HG03159 (cell line): ENCODE results near the gene ETS1.

Experiments
- ATAC-seq: cut with Tn5 transposase; IDR thresholded peaks from one replicate; pipeline ENCODE4 v1.9.1; 2021; ENCODE audit warnings: mild to moderate bottlenecking, moderate library complexity; ENCODE audit not compliant: unreplicated experiment

ETS1 gene

DNA sequence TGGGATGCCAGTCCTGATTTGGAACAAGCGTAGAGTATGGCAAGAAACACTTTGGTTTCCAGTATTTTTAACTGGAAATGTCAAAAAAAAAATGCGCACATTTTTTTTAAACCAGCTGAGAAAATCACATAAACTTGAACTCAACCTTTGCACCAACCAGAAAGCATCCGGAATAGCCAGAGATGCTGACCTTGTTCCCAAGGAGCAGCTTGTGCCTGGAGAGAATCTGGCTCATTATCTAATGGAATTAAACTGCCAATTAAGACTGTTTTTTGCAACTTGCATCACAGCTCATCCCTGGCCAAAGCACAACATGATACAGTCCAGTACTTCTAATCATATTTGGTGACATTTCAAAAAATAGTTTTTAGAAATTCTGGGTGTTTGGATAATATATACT is 8.4 kb upstream of the ETS1 start:
- ATAC-seq = no peak

DNA sequence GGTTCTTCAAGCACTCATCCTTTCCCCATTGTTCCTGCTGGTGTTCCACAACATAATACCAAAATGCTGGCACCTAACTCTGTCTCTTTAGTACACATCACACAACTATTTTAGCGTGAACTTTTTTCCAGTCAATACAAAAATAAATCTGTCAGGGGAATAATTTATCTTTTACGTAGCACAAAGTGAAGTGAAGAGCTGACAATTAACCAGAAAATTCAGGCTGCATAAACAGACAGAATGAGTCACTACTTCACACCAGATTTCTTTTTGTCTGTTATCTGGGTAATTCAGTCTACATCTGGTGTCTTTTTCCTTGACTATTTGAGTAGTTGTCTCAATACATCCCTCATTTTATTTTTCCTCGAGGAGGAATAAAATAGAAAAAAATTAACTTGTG is 7.9 kb upstream of the ETS1 start:
- no peak for ATAC-seq

DNA sequence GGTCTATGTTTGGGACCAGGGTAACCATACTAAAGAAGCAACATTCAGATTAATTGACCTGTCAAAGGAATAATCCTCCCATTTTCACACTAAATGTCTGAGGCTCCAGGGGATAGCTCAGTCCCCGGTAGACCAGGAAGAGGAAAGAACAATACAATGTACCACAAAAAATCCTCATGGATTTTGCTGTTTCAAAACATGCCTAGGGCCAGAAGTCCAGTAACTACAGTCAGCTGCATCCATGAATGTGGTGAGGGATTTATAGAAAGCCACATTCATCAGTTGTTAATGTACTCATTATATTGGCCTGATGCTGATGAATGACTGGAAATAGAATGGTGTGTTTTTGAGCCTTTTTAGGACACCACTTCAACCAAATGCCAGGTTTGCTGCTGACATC is 6.9 kb upstream of the ETS1 start:
- no peak for ATAC-seq

- ATAC-seq = no peak
Observed at GRCh38 chr11:128593281-128593680, 5.9 kb upstream of the ETS1 start.

DNA sequence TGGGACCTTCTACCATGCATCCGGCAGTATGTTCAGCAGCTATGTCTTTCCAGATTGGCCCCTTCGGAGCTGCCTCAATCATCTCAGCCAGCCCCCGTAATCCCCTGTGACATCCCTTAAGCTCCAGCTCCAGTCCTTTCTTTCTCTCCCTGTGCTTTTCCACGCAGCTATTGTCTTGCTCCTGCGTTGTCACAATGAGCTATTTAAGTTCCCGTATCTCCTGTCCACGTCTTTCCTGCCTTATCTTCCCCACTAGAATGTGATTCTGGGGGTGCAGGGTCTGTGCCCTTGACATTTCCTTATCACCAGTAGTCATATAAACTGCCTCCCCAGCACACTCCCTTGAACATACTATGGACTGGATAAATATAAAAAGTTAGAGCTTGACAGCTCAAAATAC is 5.1 kb upstream of the ETS1 start:
- no peak for ATAC-seq

DNA sequence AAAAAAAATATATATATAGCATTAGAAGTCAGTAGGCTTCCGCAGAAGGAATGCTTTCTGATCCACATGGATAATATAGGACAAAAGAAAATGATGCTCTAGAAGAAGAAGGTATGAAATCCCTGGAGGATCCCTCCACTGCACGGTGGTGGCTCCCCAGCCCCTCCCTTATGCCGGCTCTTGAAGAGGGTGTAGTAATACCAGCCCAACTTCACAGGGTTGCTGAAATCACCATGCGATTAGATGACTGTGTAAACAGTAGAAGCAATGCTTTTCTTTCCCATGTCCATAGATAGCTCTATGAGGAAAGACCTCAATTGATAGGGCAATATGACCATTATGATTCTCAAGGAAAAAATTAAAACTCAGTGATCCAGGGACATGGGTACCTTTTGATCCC is 3.2 kb upstream of the ETS1 start:
- no peak for ATAC-seq

GRCh38 chr11:128589998-128590397 is 2.6 kb upstream of the ETS1 start:
- no peak for ATAC-seq

GRCh38 chr11:128588093-128588492 is 735 bp upstream of the ETS1 start:
- no peak for ATAC-seq

- ATAC-seq = no peak
Observed at GRCh38 chr11:128586689-128587088, 669 bp downstream of the ETS1 start.

DNA sequence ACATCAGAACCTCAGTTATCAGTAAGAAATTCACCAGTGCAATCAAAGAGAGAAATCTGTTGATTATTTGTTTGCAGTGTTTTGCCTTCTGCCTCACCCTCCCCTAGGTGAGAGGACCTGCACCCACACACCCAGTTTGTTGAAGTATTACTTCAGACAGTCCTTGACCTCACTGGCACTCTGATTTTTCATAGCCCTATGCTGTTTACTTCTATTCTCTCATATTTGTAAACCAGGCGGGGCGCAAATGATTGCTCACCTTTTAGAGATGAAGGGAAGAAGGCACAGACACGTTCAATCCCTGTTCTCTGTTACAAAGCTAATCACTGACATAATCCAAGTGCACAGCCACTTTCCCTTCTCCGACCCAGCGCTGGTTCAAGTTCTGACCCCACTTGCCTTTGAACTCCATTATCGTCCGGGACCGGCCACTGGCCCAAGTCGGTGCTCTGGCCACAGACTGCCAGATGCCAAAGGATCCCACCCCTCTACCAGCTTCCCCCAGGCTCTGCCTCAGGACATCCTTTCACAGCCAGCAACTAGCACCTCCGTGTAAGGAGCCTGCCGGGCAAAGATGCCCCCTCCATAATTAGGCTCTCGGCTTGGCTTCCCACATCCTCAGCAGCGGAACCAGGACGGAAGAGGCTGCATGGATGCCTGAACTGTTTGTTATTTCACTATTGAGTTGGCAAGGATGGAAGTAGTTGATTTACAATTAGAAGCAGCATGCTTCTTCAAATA is 1.7 kb downstream of the ETS1 start:
- ATAC-seq = no peak

DNA sequence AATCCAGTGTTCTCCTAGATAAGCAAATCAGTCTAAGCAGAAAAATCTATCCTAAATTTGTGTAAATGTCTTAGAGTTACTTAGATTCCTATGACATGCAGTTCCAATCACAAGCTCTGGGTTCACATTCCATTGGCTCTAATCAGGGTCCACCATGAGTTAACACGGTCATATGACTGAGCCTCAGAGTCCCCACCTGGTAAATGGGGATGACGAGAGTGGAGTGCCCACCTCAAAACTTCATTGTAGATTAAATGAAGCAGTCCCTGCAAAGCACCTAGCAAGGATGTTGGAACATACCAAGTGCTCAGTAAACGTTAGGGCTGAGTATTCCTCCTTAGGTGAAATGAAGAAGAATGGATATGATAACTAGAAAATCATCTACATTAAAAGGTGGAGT is 3.1 kb downstream of the ETS1 start:
- ATAC-seq = no peak

DNA sequence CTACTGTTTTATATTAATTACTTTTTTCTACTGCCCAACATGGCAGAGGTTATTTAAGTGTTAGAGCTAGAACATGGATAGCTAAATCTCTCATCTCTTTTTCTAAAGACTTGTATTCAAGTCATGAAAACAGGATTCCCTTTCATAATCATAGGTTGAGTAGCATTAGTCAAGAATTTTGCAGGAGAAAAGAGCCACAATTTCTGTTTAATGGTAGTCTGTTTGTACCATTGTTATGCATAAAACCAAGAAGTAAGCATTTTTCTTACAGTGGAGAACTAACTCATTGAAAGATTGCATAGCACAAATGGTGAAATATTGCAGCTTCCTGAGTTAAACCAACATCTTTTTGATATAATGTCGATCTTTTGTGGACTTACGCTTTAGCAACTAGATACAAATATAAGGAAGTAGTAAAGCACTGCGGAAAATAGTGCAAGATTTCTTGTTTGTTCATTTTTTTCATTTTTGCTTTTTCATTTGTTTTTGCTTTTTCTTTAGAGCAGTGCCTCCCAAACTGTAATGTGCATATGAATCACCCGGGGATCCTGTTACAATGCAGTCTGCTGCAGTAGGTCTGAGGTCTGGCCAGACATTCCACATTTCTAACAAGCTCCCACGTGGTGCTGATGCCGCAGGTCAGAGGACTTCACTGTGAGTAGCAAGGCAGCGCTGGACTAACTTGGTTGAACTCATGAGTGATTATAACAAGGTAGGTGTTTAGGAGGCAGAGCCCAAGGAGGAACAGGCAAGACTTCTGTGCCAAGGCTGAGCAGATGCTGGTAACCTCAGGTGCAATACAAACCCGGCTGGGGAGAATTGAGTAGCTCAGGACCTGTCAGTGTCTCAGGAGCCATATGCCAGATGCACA is 4.6 kb downstream of the ETS1 start:
- no peak for ATAC-seq

GRCh38 chr11:128581561-128582272 is 5.6 kb downstream of the ETS1 start:
- ATAC-seq = no peak

DNA sequence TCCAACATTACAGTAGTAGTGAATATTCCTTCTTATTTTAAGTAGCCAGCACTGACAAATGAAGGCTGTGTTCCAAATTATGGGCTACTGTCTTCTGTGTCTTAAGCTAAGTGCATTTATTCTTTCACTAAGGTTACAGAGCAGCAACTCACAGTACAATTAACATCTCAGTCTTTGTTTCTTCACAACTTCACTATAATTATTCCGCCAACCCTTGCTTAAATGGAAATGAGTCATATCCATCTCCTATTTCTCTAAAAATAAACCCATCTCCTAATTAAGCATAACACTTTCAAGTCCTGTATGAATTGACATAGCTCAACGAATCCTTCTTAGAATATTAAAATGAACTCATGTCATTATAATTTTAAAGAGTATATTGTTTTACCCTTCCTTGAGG is 6.7 kb downstream of the ETS1 start:
- no peak for ATAC-seq

DNA sequence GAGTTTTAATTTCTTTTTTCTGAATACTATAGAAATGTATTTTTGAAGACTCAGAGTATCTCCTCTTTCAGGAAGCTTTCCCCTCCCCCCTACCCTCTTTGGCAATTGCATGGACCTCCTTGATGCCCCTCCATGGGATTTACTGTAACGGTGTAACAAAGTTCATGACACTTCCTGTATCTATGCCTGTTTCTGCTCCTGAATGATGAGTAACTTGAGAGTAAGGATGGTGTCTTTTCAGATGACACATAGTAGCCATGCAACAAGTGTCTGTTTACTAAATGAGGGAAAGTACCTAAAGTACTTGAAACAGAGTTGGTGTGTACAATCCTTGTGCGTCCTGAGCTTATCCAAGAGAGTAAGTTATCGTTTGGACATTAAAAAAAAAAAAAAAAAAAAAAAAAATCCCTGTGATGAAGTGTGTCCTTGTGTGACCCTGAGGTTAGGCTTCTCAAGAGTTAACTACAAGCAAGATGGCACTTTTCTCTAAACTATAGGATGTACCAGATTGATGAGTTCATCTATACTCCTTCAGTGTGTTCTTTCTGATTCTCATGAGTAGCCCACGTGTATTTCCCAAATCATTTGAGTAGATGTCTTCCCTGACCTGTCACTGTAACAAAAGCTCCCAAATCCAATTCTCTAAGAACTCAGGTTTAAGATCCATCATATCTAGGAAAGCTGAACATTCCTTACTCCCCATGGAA is 7.4 kb downstream of the ETS1 start:
- ATAC-seq = peak; percentile 69

- no peak for ATAC-seq
Observed at GRCh38 chr11:128576555-128576954, 10.8 kb downstream of the ETS1 start.

DNA sequence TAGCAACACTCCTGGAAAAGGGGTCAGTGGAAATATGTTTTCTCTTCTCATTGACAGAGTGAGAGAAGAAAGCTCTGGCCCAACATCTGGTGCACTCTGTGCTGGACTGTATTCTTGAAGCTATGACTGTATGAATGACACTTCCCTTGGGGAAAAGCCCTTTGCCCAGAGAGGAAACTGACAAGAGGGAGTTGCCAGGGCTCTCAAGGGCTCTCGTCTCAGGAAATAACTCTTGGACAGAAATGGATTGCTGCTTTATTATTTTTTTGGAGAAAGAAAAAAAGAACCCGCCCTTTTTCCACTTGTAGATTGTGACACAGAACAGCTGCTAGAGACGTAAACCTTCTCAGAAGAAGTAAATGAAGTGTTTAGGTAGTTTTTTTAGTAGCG is 11.4 kb downstream of the ETS1 start:
- no peak for ATAC-seq

- no peak for ATAC-seq
Observed at GRCh38 chr11:128575174-128575960, 12.0 kb downstream of the ETS1 start.

GRCh38 chr11:128574576-128575011 is 12.8 kb downstream of the ETS1 start:
- no peak for ATAC-seq

DNA sequence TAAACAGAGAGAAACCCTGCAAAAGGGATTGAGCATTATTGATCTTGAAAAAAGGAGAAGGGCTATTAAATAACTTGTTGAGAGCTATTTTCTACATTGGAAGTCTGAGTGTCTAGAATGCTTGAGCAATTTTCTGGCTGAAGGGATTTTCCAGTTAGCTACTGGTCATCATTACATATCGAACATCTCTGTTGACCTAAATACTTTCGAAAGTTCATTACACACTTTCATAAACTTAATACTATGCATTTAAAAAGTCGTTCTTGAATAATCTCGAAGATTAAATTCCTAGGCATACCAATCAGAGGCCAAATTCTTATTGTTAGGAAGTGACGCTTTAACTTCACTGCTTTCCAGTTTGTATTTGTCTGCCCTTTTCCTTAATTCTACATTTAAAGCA is 13.7 kb downstream of the ETS1 start:
- ATAC-seq = no peak
